GM23338 (cell line): ENCODE results near the gene AK4. TPM values are rescaled to one million over a fixed set of nuclear protein-coding genes. Genes with fewer than 3 reads are reported as not detected.

ENCODE experiments used
- ATAC-seq: fragments of 200-7000 bp; cut with Tn5 transposase; 3 replicates; pipeline ENCODE4 v1.9.1; 2020
- DNase-seq: peaks from one replicate; pipeline ENCODE4 v3.0.0-alpha.2; 2015; ENCODE audit warnings: low spot score
- H2AFZ ChIP-seq: fragments of 200-600 bp; sonication (generic); 2 replicates; pipeline ENCODE4 v1.8.0; 2016; ENCODE audit warnings: antibody characterized with exemption, mild to moderate bottlenecking, moderate library complexity
- H3F3A ChIP-seq: fragments of 200-600 bp; sonication (generic); replicated peaks from 2 replicates; pipeline ENCODE4 v1.8.0; 2017; ENCODE audit warnings: antibody characterized with exemption, mixed run types, low read depth
- H3K27ac ChIP-seq: fragments of 200-600 bp; sonication (generic); 2 replicates; pipeline ENCODE4 v1.6.1; 2016; ENCODE audit warnings: low read depth
- H3K27me3 ChIP-seq: fragments of 200-600 bp; sonication (generic); 2 replicates; pipeline ENCODE4 v1.8.0; 2016; ENCODE audit warnings: mild to moderate bottlenecking, mixed run types, moderate library complexity; ENCODE audit not compliant: insufficient read depth
- H3K36me3 ChIP-seq: fragments of 200-600 bp; sonication (generic); 2 replicates; pipeline ENCODE4 v1.8.0; 2016; ENCODE audit warnings: mild to moderate bottlenecking; ENCODE audit not compliant: insufficient read depth
- H3K4me1 ChIP-seq: fragments of 200-600 bp; sonication (generic); 2 replicates; pipeline ENCODE4 v1.8.0; 2016; ENCODE audit warnings: mild to moderate bottlenecking, moderate library complexity; ENCODE audit not compliant: insufficient read depth
- H3K4me2 ChIP-seq: fragments of 200-600 bp; sonication (generic); 2 replicates; pipeline ENCODE4 v1.7.1; 2017; ENCODE audit warnings: mixed run types
- H3K4me3 ChIP-seq: fragments of 200-600 bp; sonication (generic); 2 replicates; pipeline ENCODE4 v1.6.1; 2016; ENCODE audit warnings: mixed run types
- H3K79me2 ChIP-seq: fragments of 200-600 bp; sonication (generic); replicated peaks from 2 replicates; pipeline ENCODE4 v1.8.0; 2017; ENCODE audit warnings: mild to moderate bottlenecking; ENCODE audit not compliant: insufficient read depth
- H3K9me2 ChIP-seq: fragments of 200-600 bp; sonication (generic); 2 replicates; pipeline ENCODE4 v1.8.0; 2017; ENCODE audit not compliant: insufficient read depth
- H4K20me1 ChIP-seq: fragments of 200-600 bp; sonication (generic); replicated peaks from 2 replicates; pipeline ENCODE4 v1.8.0; 2017; ENCODE audit warnings: mild to moderate bottlenecking; ENCODE audit not compliant: insufficient read depth
- H3K27ac Mint-ChIP-seq: 2 replicates; pipeline ENCODE4 v1.8.0; 2020; ENCODE audit warnings: inconsistent platforms, mild to moderate bottlenecking, moderate library complexity, mixed read lengths
- H3K27me3 Mint-ChIP-seq: 3 replicates; pipeline ENCODE4 v1.8.0; 2022; ENCODE audit warnings: low read depth, mild to moderate bottlenecking, moderate library complexity, mixed read lengths, inconsistent platforms; ENCODE audit not compliant: insufficient read depth, poor library complexity
- H3K36me3 Mint-ChIP-seq: 3 replicates; pipeline ENCODE4 v1.8.0; 2021; ENCODE audit warnings: low read depth, mild to moderate bottlenecking, inconsistent platforms, moderate library complexity, mixed read lengths
- H3K4me1 Mint-ChIP-seq: 3 replicates; pipeline ENCODE4 v1.8.0; 2020; ENCODE audit warnings: mild to moderate bottlenecking, inconsistent platforms, mixed read lengths
- H3K4me3 Mint-ChIP-seq: 3 replicates; pipeline ENCODE4 v1.8.0; 2021; ENCODE audit warnings: moderate library complexity, mild to moderate bottlenecking, inconsistent platforms, mixed read lengths
- H3K9me3 Mint-ChIP-seq: 3 replicates; pipeline ENCODE4 v1.8.0; 2020; ENCODE audit warnings: moderate library complexity, mild to moderate bottlenecking, inconsistent platforms, mixed read lengths
- CTCF ChIP-seq, 2 experiments: fragments of 200-600 bp in 1 of 2; sonication (generic) in 1 of 2; conservative IDR thresholded peaks; 2 replicates each; pipeline versions ENCODE4 v1.5.1 to v1.6.1; 2016 to 2017; ENCODE audit warnings: antibody characterized with exemption in 2 of 2, low read depth in 2 of 2, mild to moderate bottlenecking in 2 of 2, moderate library complexity in 1 of 2
- ETS1 ChIP-seq: IDR thresholded peaks from 2 replicates; pipeline ENCODE4 v1.6.1; 2016; ENCODE audit warnings: antibody characterized with exemption
- EZH2 ChIP-seq: fragments of 200-600 bp; sonication (generic); IDR thresholded peaks from one replicate; pipeline ENCODE4 v1.8.0; 2017; ENCODE audit warnings: antibody characterized with exemption, mild to moderate bottlenecking, low read depth; ENCODE audit not compliant: unreplicated experiment
- EZH2phosphoT487 ChIP-seq: fragments of 200-600 bp; sonication (generic); IDR thresholded peaks from one replicate; pipeline ENCODE4 v1.8.1; 2018; ENCODE audit warnings: antibody characterized with exemption; ENCODE audit not compliant: unreplicated experiment
- POLR2AphosphoS5 ChIP-seq: IDR thresholded peaks from 2 replicates; pipeline ENCODE4 v1.6.1; 2016; ENCODE audit warnings: antibody characterized with exemption, low read depth
- STAT1 ChIP-seq: IDR thresholded peaks from one replicate; pipeline ENCODE4 v1.6.1; 2016; ENCODE audit warnings: antibody characterized with exemption; ENCODE audit not compliant: unreplicated experiment
- ZNF114 ChIP-seq: fragments of 250-450 bp; sonication (Bioruptor Pico); IDR thresholded peaks from 2 replicates; pipeline ENCODE4 v1.5.0; 2020; ENCODE audit warnings: mild to moderate bottlenecking, moderate library complexity
- ZNF331 ChIP-seq: fragments of 250-450 bp; sonication (Bioruptor Pico); IDR thresholded peaks from 2 replicates; pipeline ENCODE4 v1.5.0; 2020; ENCODE audit warnings: low read depth, mild to moderate bottlenecking, moderate library complexity
- ZNF462 ChIP-seq: fragments of 250-450 bp; sonication (Bioruptor Pico); IDR thresholded peaks from 2 replicates; pipeline ENCODE4 v1.5.0; 2020; ENCODE audit warnings: mild to moderate bottlenecking, moderate library complexity
- polyA plus RNA-seq: library from polyadenylated mRNA; unstranded; fragments of >200 nt; fragmentation: Nextera tagmentation; extraction: Ambion mirVana; gene quantifications from 2 replicates; pipeline ENCODE4 v1.2.1, GENCODE V29; 2016
- total RNA-seq: library from RNA; depleted of rRNA; stranded (reverse); fragments of >200 nt; shearing (Covaris generic); gene quantifications from 2 replicates; pipeline ENCODE4 v1.2.3, GENCODE V29; 2014
- TF ChIP-seq, protein P1 (sequence below): IDR thresholded peaks from one replicate; pipeline ENCODE4 v1.6.1; 2018; ENCODE audit warnings: antibody characterized with exemption; ENCODE audit not compliant: unreplicated experiment

The AK4 gene
- total and polyA plus RNA-seq, 2 experiments from 2014 or later: 123 to 127 TPM

DNA sequence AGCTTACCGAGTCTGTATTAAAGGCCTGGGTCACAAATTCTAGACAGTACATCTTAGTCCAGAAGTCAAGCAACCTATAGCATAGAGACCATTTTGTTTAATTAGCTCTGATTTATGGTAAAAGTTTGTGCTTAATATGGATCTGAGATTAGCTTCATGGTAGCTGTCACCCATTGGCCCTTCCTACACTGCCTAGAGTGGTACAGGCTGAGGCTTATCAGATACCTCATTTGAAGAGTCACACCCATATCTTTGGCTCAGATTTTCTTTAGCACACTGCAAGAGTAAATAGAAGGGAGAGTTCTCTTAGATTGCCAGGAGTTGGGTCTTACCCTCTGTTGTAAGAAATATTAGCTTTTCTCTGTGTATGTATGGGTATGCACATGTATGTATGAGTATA is 3.6 kb downstream of the AK4 start (continued):
- no peak for TF ChIP-seq ZNF462 (CRISPR knock-in tag)

DNA sequence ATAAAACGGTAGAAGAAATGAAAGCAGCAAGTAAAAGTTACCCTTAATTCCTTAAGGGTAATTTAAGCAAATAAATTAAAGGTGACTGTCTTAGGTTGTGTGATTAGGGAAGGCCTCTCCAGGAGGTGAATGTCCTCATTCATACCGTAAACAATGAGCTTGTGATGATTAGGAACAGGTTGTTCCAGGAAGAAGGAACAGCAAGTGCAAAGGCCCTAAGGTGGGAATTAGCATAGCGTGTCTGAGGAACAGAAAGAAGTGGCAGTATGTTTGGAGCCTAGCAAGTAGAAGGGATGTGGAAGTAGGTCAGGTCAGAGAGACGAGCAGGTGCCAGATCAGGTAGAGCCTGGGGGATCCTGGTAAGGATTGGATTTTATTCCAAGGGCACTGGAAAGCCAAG is 5.6 kb downstream of the AK4 start:
- Mint-ChIP-seq H3K4me3 (no peak overlapping the region), H3K4me1 (peaks cover 60% of the 10 kb centered on the region), H3K27me3 (peaks cover 4% of the 10 kb centered on the region), H3K36me3 (peaks cover 28% of the 10 kb centered on the region), H3K27ac (no peak overlapping the region), H3K9me3 (no peaks in the 10 kb centered on the region)
- DNase-seq: no peak
- no peaks in the 10 kb centered on the region for H3K36me3 ChIP-seq
- no peak overlapping the region for H3K4me3 ChIP-seq
- no peaks in the 10 kb centered on the region for H3K9me2 ChIP-seq
- H2AFZ ChIP-seq: no peak overlapping the region
- no peaks in the 10 kb centered on the region for H4K20me1 ChIP-seq
- no peak for ATAC-seq
- H3K79me2 ChIP-seq: peaks cover 77% of the 10 kb centered on the region
- H3F3A ChIP-seq: peaks cover 25% of the 10 kb centered on the region
- H3K4me1 ChIP-seq: peaks cover 52% of the 10 kb centered on the region
- no peaks in the 10 kb centered on the region for H3K27me3 ChIP-seq
- H3K4me2 ChIP-seq: peak overlapping the region; percentile 54
- no peak overlapping the region for H3K27ac ChIP-seq
- TF ChIP-seq, protein P1, sequence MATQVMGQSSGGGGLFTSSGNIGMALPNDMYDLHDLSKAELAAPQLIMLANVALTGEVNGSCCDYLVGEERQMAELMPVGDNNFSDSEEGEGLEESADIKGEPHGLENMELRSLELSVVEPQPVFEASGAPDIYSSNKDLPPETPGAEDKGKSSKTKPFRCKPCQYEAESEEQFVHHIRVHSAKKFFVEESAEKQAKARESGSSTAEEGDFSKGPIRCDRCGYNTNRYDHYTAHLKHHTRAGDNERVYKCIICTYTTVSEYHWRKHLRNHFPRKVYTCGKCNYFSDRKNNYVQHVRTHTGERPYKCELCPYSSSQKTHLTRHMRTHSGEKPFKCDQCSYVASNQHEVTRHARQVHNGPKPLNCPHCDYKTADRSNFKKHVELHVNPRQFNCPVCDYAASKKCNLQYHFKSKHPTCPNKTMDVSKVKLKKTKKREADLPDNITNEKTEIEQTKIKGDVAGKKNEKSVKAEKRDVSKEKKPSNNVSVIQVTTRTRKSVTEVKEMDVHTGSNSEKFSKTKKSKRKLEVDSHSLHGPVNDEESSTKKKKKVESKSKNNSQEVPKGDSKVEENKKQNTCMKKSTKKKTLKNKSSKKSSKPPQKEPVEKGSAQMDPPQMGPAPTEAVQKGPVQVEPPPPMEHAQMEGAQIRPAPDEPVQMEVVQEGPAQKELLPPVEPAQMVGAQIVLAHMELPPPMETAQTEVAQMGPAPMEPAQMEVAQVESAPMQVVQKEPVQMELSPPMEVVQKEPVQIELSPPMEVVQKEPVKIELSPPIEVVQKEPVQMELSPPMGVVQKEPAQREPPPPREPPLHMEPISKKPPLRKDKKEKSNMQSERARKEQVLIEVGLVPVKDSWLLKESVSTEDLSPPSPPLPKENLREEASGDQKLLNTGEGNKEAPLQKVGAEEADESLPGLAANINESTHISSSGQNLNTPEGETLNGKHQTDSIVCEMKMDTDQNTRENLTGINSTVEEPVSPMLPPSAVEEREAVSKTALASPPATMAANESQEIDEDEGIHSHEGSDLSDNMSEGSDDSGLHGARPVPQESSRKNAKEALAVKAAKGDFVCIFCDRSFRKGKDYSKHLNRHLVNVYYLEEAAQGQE: no peak
- TF ChIP-seq ZNF331 (no peak), ETS1 (no peak), EZH2 (no peak), EZH2phosphoT487 (no peak), POLR2AphosphoS5 (no peak), ZNF114 (CRISPR knock-in tag) (no peak), CTCF (conservative IDR thresholded peaks at IDR 0.05; ENCODE audit: low read depth in 2 of 2) (no peak), STAT1 (no peak)
